Muscle of back (tissue), 11 donors: ENCODE results near the gene ADAD2. TPM values are rescaled to one million over a fixed set of nuclear protein-coding genes. Genes with fewer than 3 reads are reported as not detected.

ENCODE experiments used
- DNase-seq, 3 donors: peaks; one replicate each; pipeline versions ENCODE4 v3.0.0 to v3.0.0-alpha.2; 2013
- polyA plus RNA-seq, 10 donors: library from polyadenylated mRNA; unstranded; fragments of 120-200 nt; gene quantifications; one replicate each; pipeline ENCODE4 v1.2.1, GENCODE V29; 2013; ENCODE audit not compliant: insufficient read length in 10 of 10

The ADAD2 gene
- polyA plus RNA-seq, 10 donors = 0.43 to 1.1 (median 0.87) TPM

GRCh38 chr16:84223456-84223855 lies 32.5 kb downstream of the ADAD2 start:
- no peak for DNase-seq

- no peak for DNase-seq
These were observed 33.6 kb downstream of the ADAD2 start for GRCh38 chr16:84224554-84224953.

- DNase-seq = no peak
These were observed 34.2 kb downstream of the ADAD2 start for GRCh38 chr16:84225126-84225525.

- DNase-seq = no peak
These were observed 34.6 kb downstream of the ADAD2 start for GRCh38 chr16:84225571-84225970.

GRCh38 chr16:84226026-84226425 lies 35.1 kb downstream of the ADAD2 start:
- no peak for DNase-seq

GRCh38 chr16:84227548-84227947 lies 36.6 kb downstream of the ADAD2 start:
- DNase-seq = no peak

GRCh38 chr16:84228256-84228838 lies 37.4 kb downstream of the ADAD2 start:
- peak; percentile 40 to 89 (median 69) for DNase-seq

GRCh38 chr16:84229471-84229870 lies 38.5 kb downstream of the ADAD2 start:
- DNase-seq = peak in 1 of 3 donors; percentile 75

GRCh38 chr16:84232060-84232459 lies 41.1 kb downstream of the ADAD2 start:
- DNase-seq = no peak

GRCh38 chr16:84232969-84233368 lies 42.0 kb downstream of the ADAD2 start:
- DNase-seq = no peak

- no peak for DNase-seq
These were observed 42.8 kb downstream of the ADAD2 start for GRCh38 chr16:84233748-84234147.

GRCh38 chr16:84234321-84235241 lies 43.6 kb downstream of the ADAD2 start:
- peak in 1 of 3 donors; percentile 58 for DNase-seq

GRCh38 chr16:84236671-84237070 lies 45.7 kb downstream of the ADAD2 start:
- no peak for DNase-seq

GRCh38 chr16:84237994-84238750 lies 47.2 kb downstream of the ADAD2 start:
- no peak for DNase-seq

- DNase-seq = peak in 1 of 3 donors; percentile 36
These were observed 48.3 kb downstream of the ADAD2 start for GRCh38 chr16:84239141-84239769.

- peak in 1 of 3 donors; percentile 48 for DNase-seq
These were observed 49.0 kb downstream of the ADAD2 start, which contains the start of gene KCNG4 for GRCh38 chr16:84239909-84240308. KCNG4 (minus strand) TSS chr16:84240012; CDS start chr16:84237485, 2,527 bp downstream.

- DNase-seq = no peak
These were observed 49.5 kb downstream of the ADAD2 start for GRCh38 chr16:84240455-84240854.

- DNase-seq = no peak
These were observed 50.8 kb downstream of the ADAD2 start for GRCh38 chr16:84241778-84242177.

GRCh38 chr16:84242839-84243238 lies 51.9 kb downstream of the ADAD2 start:
- DNase-seq = no peak

- no peak for DNase-seq
These were observed 52.8 kb downstream of the ADAD2 start for GRCh38 chr16:84243732-84244131.

GRCh38 chr16:84244728-84245127 lies 53.8 kb downstream of the ADAD2 start:
- DNase-seq = no peak
